HG03354 (cell line): ENCODE measurements around the gene CELF4.

Experiments used
- ATAC-seq: cut with Tn5 transposase; IDR thresholded peaks from one replicate; pipeline ENCODE4 v1.9.1; 2021; ENCODE audit warnings: mild to moderate bottlenecking; ENCODE audit not compliant: unreplicated experiment, poor library complexity, severe bottlenecking

Gene CELF4

GRCh38 chr18:37502036-37502435 is 63.6 kb downstream of the CELF4 start:
- ATAC-seq: no peak

- ATAC-seq: no peak
These were observed 64.5 kb downstream of the CELF4 start for GRCh38 chr18:37501136-37501535.

- no peak for ATAC-seq
These were observed 65.7 kb downstream of the CELF4 start for GRCh38 chr18:37499913-37500312.

- ATAC-seq: no peak
These were observed 66.6 kb downstream of the CELF4 start for GRCh38 chr18:37499044-37499443.

GRCh38 chr18:37497853-37498518 is 67.6 kb downstream of the CELF4 start:
- ATAC-seq: no peak

GRCh38 chr18:37496568-37496967 is 69.0 kb downstream of the CELF4 start:
- ATAC-seq: no peak

- no peak for ATAC-seq
These were observed 70.2 kb downstream of the CELF4 start for GRCh38 chr18:37495354-37495753.

GRCh38 chr18:37494406-37494805 is 71.2 kb downstream of the CELF4 start:
- no peak for ATAC-seq

GRCh38 chr18:37493352-37493935 is 72.2 kb downstream of the CELF4 start:
- no peak for ATAC-seq

- ATAC-seq: no peak
These were observed 72.6 kb downstream of the CELF4 start for GRCh38 chr18:37492952-37493351.

- ATAC-seq: no peak
These were observed 74.1 kb downstream of the CELF4 start for GRCh38 chr18:37491526-37491925.

- ATAC-seq: no peak
These were observed 75.6 kb downstream of the CELF4 start for GRCh38 chr18:37489998-37490397.

GRCh38 chr18:37489011-37489410 is 76.6 kb downstream of the CELF4 start:
- ATAC-seq: no peak

- ATAC-seq: no peak
These were observed 78.2 kb downstream of the CELF4 start for GRCh38 chr18:37487400-37487867.

GRCh38 chr18:37486848-37487247 is 78.8 kb downstream of the CELF4 start:
- ATAC-seq: no peak

- ATAC-seq: no peak
These were observed 80.4 kb downstream of the CELF4 start for GRCh38 chr18:37484983-37485834.

- no peak for ATAC-seq
These were observed 81.4 kb downstream of the CELF4 start for GRCh38 chr18:37483984-37484819.

GRCh38 chr18:37483221-37483971 is 82.2 kb downstream of the CELF4 start:
- no peak for ATAC-seq

- ATAC-seq: no peak
These were observed 83.2 kb downstream of the CELF4 start for GRCh38 chr18:37482433-37482832.
